Loucy (cell line): ENCODE results near the gene KIAA0319L.
"Not testable (repeated sequence)": the region's sequence is repeated elsewhere in the genome, so short reads cannot be mapped to it uniquely, and the experiment has no call there.

Experiments used
- CTCF ChIP-seq: fragments of 200-600 bp; sonication (generic); conservative IDR thresholded peaks from 2 replicates; pipeline ENCODE4 v1.5.1; 2014; ENCODE audit warnings: mild to moderate bottlenecking, antibody characterized with exemption, low read length
- EZH2phosphoT487 ChIP-seq: fragments of 200-600 bp; IDR thresholded peaks from 2 replicates; pipeline ENCODE4 v1.6.1; 2018; ENCODE audit warnings: antibody characterized with exemption, mild to moderate bottlenecking, moderate library complexity, borderline replicate concordance

GRCh38 chr1:35576766-35577070, 19.5 kb upstream of the KIAA0319L start:
- not testable (repeated sequence) for TF ChIP-seq CTCF, EZH2phosphoT487
